Stimulated activated CD4-positive, alpha-beta T cell treated with anti-CD3 and anti-CD28 coated beads, Interleukin-1b, Interleukin-23, amount 100 ng/mL, for 48 hours (primary cell): ENCODE data around the gene TBC1D2.

Experiments
- DNase-seq: peaks from one replicate; pipeline ENCODE4 v3.0.0-alpha.2; 2020

TBC1D2 gene

DNA sequence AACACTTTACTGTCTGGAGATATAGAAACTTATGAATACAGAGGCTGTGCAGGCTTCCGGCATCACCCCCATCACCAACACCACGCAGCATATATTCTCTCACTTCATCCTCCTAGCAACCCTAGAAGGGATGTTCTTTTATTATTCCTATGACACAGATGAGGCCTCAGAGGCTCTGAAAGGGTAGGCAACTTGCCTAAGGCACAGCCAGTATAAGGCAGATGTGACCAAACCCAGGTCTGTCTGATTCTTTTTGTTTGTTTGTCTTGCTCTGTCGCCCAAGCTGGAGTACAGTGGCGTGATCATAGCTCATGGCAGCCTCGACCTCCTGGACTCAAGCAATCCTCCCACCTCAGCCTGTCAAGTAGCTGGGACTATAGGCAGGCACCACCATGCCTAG lies 40.2 kb downstream of the TBC1D2 start:
- no peak for DNase-seq

DNA sequence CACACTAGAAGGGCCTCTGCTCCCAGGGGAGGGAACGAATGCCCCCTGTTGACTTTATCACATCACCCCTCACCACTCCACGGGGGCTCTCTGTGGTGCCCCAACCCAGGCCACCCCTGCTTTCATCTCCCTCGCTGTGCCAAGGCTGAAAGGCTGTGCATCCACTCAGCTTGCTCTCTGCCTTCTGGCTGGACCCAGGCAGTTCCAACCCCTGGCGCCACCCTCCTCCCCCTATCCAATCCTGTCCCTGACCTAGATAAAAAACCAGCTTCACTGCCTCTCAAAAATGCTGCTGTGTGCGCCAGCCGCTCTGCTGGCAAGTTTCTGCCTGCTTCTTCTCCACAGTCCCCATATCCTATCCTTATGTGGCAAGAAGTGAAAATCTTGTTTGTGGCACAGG lies 40.6 kb downstream of the TBC1D2 start:
- DNase-seq, result no peak

DNA sequence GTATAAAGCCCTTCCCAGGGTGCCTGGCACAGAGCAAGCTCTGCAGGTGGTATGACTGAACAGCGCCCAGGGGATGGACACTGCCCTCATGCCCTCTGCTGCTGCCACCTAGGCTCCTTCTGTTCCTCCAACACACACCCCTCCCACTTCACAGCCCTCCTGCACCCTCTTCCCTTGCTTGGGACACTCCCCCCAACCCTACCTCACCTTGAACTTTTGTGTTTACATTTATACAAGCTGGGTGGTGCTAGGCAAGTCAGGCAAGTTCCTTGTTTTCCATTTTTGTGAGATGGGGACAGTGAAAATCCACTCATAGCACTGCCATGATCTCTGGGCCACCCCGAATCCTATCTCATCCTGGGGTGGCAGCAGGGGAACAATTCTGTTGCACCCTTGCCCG lies 44.2 kb downstream of the TBC1D2 start:
- DNase-seq, result no peak

DNA sequence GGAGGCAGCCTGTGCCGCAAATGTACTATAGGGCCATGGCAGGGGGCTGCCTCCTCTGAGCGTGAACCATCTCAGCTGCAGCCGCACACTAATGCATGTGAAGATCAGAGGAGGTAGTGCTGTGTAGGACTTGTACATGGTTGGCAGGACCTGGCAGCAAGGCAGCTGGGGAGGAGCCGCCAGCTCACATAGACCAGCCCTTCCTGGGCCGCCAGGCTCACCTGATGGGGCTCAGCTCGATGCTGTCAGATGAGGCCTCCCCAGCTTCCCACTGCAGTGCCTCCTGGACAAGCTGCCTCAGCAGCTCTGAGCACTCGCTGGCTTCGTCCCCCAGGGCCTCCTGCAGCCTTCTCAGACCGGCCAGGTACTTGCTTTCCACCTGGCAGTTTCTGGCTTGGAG lies 45.0 kb downstream of the TBC1D2 start:
- DNase-seq, result no peak

DNA sequence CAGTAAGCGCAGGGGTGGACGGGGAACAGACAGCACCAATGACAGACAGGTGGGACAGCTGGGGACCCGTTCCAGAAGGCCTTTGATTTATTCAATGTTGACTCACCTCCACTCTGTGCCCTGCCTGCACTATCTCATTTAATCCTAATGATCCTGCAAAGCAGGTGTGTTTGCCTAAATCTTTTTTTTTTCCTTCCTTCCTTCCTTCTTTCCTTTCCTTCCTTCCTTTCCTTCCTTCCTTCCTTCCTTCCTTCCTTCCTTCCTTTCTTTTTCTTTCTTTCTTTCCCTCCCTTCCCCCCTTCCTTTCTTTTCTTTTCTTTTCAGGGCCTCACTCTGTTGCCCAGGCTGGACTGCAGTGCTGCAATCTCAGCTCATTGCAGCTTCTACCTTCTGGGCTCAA lies 45.9 kb downstream of the TBC1D2 start:
- no peak for DNase-seq

DNA sequence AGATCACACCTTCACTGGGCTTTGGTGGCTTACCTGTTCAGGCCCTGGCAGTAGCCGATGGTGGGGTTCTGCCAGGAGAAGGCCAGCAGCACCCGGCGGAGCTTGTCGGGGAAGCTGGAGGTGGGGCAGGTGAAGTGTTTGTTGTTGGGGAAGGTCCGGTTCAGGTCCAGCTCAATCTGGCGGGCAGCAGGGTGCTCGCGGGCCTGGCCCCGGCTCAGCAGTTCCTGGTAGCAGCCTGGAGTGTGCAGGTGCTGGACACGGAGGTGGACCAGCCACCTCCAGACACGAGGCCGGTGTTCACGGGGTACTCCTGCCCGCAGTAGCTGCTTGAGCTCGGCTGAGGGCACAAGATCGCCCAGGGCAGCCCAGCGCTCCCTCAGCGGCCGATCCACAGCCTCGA lies 46.8 kb downstream of the TBC1D2 start:
- no peak for DNase-seq

DNA sequence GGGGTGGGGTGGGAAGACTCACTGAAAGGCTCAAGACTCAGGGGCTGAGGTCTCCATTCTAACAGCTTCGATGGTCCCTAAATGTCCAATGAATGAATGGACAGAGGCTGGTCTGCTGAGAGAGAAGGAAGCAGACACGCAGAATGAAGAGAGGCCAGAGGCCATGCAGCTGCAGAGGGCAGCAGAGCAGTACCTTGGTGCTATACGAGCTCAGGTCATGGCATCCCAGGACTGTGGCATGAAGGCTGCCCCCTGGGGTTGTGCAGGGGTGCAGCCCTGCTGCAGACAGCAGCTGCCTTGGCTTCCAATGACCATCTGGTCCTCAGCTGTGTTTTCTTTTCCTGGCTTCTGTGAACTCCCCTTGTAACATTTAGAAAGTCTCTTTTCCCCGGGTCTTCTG lies 47.8 kb downstream of the TBC1D2 start:
- DNase-seq, result no peak

DNA sequence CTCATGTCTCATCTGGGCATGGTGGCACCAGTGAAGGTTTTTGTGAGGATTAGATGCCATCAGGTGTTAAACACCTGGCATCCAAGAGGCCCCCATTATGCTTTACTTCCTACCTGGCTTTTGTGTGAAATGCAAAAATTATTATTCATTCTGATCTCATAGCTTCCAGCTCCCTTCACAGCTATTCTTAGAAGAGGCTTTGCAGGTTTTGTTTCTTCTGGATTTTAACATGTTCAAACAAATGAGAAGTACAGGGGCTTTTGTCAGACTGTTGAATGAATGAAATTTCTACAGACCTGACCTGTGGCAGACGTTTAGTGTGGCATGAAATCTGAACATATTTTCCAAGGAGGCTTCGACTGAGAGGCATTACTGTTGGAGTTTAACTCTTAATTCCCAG lies 48.7 kb downstream of the TBC1D2 start:
- no peak for DNase-seq

DNA sequence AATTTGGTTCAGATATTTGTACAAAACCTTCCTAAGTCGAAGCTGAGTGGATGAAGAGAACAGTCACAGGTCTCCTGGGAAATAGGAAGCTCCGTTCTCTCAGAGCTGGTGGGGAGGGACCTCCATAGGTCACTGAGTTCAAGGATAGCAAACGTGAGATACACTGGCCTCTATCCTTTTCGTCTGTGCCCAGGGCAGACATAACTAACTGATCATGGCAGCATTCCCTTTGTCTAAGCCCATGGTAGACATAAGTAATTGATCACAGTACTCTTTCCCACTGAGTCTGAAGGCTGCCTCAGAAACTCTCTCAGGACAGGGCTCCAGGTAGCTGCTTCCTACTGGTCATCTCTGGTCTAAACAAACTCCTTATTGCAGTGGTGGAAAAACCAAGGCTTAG lies 50.8 kb downstream of the TBC1D2 start:
- DNase-seq, result no peak

DNA sequence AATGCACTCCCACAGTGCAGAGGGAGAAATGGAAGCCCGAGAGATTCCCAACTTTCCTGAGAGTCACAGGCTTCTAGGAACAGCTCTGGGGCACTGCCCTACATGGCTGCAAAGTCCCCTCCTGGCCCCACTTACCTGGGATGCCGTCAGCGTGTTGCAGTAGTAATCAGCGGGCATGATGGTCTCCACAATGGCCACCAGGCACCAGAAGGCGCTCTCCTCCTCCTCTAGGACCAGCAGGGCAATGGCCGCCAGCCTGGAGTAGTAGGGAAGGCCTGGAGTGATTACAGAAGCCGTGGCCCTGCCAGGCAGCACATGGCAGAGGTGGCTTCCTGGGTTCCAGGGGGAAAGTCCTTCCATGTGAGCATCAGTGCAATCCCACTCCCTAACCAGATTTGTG lies 52.3 kb downstream of the TBC1D2 start:
- no peak for DNase-seq

DNA sequence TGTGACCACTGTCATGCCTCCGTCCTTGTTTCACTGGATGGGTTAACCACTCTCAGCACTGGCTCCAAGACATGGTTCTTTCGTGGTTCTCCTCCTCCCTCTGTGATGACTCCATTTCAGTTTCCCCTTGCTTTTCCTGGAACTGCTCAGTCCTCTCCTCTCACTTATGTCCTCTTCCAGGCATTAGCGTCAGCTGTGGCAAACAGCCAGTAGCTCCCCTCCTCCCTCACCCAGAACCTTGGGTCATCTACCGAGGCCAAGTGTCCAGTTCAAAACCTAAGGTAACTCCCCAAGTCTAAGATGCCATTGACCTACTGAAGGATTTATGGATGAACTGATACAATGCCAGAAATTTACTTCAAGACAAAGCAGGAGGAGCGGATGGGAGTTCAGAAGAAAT lies 53.2 kb downstream of the TBC1D2 start:
- no peak for DNase-seq

DNA sequence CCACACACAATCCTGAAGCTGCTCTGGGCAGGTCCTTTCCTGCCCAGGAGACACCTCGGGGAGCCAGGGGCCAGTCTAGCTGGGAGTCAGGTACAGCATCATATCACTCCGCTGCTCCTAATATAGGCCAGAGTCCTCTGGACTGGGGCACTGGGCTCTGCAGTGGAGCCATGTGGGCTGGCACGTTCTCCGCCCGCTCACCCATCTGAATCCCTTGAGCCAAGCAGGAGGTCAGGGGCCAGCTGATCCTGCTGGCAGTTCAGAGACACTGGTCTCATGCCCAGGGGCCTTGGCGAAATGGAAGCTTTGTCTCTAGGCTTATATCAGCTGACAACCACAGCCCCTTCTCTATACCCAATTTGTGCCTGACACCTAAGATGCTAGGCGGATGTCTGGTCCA lies 53.7 kb downstream of the TBC1D2 start:
- DNase-seq, result no peak

DNA sequence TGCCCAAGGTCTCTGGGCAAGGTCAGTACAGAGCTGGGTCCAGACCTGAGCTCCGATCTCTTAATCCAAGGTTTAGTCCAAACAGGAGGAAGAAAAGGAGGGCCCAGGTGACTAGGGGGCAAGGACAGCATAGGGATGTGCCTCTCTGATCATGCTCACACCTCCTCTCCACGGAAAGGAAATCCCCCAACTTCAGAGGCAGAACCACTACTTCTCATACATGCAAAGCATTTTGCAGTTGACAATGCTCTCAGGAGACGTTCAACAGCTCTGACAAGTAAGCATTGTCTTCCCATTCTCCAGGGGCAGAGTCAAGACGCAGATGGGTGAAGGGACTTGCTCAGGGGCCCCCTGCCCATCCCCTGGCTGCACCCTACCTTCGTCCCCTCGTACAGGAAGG lies 54.3 kb downstream of the TBC1D2 start:
- DNase-seq, result no peak

DNA sequence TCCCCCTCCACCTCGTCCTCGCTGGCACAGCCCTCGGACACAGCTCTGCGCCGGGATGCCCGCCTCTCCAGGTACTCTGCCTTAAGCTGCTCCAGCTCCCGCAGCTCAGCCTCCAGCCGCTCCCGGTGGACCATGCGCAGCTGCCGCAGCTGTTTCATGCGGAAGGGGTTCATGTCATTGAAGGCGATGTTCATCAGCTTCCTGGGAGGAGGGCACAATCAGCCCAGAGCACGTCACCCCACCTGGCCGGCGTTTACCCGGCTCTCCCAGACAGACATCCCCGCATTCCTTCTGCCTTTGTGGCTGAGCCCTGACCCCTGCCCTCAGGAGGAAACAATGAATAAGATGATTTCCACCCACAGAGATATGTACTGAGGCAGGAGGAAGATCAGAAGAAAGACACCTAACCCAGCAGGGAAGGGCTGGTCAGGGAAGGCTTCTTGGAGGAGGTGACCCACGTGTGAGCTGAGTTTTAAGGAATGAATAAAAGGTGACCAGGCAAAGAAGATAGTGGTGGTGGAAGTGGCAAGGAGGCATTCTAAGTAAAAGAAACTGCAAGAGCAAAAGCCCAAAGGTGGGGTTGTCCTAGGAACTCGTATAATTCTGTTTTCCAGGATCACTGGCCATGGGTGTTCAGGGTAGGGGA lies 55.9 kb downstream of the TBC1D2 start:
- no peak for DNase-seq

DNA sequence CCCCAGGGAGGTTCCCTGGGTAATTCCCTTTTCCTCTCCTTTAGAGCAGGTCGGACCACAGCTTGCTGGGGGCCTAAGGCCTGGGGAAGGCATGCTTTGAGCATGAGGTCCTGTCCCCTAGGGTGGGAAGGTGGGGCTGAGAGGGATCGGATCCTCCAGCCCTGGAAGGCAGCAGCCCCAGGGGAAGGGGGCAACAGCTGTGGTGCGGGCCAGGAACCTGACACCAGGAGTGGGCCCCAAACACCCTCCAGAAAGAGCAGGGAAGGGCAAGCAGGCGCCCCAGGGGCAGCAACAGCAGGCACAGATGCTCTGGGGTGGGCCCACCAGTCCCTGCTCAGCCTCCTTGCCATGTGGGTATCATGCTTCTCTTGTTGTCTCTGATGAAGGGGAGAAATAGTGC lies 59.8 kb downstream of the TBC1D2 start:
- no peak for DNase-seq

DNA sequence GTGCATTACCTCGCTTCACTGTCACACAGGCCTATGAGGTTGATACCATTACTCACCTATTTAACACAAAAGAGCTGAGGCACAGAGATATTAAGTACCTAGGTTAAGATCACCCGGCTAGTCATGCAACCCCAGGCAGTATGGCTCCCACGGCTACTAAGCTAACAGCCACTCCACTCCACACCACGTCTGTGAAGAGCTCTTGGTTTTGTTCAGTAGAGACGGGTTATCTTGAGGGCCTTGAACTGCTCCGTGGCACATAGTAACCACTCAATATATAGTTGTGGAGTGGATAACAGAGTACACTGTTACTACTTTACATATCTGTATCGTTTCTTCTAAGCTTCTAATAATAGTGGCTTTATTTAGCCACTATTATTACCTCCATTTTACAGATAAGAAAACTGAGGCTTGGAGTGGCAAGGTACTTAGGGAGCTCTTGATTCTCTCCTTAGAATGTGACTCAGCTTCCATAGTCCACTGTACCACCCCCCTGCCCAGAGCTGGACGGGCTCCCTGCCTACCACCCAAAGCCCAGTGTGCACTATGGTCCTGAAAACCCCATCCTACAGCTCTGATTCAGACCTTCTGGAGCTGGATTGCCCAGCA lies 62.0 kb downstream of the TBC1D2 start:
- DNase-seq, result no peak

DNA sequence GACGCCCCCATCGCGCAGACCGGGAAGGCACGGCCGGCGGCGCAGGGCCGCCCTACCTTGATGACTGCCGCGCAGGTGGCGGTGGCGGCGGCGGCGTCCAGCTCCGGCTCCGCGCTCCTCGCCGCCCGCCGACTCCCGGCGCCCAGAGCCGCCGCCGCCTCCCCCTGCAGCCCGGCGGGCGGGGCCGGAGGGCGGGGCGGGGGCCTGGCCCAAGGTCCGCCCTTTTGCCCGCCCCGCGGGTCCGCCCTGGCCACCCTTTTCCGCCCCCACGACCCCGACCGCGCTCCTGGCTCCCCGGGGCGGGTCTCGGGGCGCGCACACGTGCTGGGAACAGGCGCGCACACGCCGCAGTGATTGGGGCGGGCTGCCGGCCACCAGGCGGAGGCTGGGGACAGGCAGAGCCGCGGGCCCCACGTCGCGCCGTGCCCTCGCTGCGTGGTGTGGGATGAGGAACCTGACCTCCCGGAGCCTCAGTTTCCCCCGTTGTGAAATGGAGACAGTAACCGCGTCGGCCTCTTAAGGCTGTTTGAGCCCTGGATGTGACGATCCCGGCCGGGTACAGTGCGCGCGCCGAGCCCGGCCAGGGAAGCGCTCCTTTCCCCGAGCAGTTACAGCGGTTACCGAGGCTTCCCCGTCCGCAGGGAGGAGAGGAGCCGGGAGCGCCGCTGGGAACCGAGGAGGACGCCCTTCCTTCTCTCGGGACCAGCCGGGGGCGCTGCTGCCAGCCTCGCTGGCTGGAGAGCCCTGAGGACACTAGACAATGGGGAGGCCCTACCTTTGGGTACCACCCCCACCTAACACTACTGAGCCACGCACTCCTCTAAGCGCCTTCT lies 62.7 kb downstream of the TBC1D2 start, which contains the start of gene CORO2A:
Gene CORO2A (minus strand): TSS at position 135 of the 833 bp plus-strand sequence. CDS start 34,977 bp downstream, outside the sequence.
- peak; percentile 70 for DNase-seq

DNA sequence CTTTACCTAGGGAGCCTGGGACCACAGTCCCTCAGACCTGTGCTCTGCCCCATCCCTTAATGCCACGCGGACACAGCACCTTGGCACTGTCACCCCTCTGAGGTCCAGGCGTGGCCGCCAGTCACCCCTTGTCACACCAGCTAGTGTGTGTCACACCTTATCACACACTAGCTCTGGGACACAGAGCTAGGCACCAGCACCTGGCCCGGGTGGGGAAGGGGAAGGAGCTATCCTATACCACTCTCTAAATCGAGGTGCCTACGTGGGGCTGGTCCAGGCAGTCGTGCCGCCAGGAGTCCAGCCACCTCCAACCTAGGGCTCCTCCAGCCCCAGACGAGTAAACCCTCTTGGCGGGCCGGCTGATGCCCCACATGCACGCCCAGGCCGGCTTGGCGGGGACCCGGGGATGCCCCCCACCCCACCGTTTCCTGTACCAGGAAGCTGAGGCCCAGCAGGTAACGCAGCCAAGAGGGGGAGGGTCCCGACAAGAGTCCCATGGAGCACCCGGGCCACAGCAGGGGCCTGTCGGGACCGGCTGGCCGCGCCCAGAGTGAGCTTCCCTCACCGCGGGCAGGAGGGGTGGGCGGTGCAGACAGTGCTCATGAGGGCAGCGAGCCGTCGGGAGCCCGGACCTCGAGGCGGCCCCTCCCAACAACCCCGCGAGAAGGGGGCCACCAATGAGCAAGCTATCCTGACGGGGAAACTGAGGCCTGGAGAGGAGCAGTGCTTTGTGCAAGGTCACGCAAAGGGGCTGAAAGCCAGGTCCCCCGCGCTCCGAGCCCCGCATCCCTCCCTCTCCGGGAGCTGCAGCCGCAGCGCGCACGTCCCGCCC lies 63.6 kb downstream of the TBC1D2 start:
- DNase-seq, result peak; percentile 13

DNA sequence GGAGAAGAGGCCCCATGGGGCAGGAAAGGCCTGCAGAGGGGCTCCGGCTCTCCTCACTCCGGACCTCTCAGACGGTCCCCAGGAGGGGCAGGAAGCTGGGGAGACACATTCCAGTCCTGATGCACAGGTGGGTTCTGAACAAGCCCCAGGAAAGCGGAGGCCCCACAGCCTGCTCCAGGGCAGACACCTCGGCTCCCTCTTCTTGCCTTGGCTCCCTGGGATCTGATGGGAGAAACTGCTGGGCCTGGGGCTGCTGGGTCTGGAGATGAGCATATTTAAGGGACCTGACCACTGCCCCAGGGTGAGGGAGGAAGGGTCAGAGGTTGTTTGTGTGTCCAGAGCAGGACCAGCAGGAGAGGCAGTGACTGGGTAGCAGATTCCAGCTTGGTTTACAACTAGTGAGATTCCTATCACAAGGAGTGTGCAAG lies 64.3 kb downstream of the TBC1D2 start:
- DNase-seq, result no peak

DNA sequence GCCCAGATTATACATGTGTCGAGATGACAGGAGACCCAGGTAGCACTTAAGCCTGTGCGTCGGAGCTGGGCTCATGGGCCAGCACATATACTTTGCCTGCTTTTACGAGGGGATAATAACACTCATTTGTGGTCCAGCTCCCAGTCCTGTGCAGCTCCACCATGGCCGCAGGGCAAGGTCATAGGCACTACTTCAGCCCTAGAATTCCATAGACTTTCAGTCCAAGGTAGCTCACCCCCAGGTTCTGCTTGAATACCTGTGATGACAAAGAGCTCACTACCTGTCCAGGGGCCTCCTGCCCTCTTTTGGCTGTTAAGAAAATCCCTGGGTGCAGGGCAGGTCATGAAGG lies 64.7 kb downstream of the TBC1D2 start:
- DNase-seq, result no peak

DNA sequence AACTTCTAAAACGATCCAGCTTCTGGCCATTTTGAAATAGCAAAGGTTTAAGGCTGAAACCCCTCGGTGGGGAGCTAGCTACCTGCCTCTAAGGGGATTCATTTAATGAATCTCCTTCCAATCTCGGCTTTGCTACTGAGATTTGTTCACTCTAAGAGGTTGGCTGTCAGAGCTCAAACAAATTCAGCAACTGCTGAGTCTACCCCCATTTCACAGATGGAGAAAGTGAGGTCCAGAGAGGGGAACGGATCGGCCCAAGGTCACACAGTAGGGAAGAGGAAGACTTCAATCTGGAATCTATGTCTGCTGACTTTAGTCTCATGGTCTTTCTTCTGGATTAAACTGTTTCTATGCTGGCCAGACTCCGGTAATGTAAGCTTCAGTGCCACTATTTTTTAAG lies 66.0 kb downstream of the TBC1D2 start:
- DNase-seq, result no peak

DNA sequence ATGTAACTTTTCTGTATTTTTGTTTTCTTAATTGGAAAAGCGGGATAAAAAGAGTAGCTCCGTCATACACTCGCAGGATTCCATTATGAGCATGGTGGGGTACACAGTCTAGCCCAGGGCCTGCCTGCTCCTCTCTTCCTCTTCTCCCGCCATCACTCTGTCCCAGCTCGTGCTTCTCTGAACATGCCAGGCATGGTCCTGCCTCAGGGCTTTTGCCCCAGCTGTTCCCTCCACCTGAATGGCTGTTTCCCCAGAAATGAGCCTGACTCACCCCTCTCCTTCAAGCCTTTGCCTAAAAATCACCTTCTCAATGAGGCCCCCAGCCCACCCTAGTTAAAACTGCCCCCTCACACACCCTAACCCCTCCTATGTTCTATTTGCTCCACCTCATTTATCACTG lies 67.5 kb downstream of the TBC1D2 start:
- no peak for DNase-seq

DNA sequence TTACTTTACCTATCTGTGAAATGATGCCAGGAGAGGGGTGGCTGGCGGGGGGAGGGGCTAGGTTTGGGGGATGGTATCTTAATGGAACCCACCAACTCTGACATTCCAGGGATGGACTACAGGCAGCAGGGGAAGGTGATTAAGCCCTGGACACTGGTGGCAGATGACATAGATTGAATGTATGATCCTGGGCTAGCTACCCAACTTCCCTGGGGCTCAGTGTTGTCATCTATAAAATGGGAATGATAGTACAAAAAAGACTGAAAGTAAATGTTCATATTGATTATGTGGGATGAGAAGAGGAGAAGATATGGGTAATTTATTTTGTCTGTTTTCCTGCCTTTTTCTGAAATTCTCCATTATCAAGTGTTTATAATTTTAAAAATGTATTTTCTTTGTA lies 69.2 kb downstream of the TBC1D2 start:
- no peak for DNase-seq
